GM21526 (cell line): ENCODE measurements around the gene LYSMD2.

Source experiments
- ATAC-seq: cut with Tn5 transposase; IDR thresholded peaks from one replicate; pipeline ENCODE4 v1.9.1; 2021; ENCODE audit warnings: moderate library complexity; ENCODE audit not compliant: unreplicated experiment, low FRiP score

Gene LYSMD2

DNA sequence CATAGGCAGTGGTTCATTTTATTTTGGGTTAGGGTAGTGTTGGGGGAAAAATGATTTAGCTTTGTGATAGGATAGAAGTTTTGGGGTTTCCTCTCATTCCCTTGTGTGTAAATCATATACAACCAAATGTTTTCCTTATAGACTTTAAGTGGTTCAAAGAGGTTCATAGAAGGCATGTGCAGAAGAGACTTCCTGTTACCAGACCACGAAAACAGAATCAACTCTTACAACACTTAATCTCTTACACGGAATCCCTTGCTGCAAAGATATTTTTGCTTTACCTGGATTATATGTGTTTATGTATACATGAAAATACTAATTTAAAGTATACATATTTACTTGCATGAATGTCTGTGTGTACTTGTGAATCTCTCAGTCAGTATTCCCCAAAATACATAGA lies 16.8 kb upstream of the LYSMD2 start:
- ATAC-seq, result no peak

DNA sequence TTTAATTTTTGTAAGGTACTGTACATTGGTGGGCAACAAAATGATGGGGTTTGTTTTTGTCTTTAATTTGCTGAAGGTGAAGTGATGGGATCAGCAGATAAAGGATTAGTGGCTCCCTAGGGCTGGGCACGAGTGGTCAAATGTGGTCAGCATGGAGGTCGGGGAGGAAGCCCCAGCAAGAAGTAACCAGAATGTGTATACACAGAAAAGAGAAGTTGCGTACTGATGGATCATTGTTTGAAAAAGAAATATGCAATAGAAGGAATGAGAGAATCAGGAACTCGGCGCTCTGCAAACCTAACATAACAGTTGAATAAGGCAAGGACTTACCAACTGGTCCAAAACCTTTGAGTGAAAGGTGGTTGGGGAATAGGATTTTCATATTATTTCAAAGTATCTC lies 15.4 kb upstream of the LYSMD2 start:
- no peak for ATAC-seq

DNA sequence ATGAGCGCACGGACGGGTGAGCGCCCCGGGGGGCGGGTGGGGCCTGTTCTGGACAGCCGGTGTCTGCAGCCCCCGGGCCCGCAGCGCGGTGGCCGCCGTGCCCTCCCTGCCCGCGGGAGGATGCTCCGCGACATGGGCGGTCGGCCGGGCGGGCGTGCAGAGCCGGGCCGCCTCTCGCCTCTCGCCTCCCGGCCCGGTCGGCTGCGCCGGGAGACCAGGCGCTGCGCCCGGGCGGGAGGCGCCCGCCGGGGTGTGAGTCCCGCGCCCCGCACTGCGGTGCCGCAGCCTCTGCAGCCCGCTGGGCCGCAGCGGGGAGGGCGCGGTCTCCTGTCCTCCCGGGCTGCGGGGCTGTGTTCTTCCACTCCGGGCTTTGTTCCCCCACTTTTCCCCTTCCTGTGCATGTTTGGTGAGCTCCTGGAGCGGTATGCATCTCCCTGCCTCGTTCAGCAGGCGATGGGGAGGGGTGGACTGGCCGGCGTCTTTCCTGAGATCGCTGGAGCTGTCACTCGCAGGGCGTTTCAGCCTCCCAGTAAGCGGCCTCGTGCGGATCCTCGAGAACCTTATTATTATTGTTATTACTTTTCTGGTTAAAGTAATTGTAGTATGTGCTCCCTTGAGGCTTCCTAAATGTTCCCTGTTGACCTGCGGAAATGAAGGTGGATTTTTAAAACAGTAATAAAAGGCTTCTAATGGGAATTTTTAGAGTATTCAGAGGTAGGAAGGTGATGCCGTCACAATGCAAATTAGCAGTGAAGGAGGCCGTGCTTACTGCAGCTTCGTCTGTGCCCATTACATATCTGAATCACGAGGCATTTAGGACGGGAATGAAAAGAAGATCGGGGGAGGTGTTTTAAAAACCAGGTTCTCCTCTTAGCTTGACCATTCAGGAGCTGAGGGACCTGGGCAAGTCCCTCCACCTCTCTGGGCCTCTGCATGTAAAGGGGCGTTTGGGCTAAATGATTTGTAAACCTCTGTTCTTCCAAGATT lies 14.5 kb upstream of the LYSMD2 start:
- peak; percentile 36 for ATAC-seq

DNA sequence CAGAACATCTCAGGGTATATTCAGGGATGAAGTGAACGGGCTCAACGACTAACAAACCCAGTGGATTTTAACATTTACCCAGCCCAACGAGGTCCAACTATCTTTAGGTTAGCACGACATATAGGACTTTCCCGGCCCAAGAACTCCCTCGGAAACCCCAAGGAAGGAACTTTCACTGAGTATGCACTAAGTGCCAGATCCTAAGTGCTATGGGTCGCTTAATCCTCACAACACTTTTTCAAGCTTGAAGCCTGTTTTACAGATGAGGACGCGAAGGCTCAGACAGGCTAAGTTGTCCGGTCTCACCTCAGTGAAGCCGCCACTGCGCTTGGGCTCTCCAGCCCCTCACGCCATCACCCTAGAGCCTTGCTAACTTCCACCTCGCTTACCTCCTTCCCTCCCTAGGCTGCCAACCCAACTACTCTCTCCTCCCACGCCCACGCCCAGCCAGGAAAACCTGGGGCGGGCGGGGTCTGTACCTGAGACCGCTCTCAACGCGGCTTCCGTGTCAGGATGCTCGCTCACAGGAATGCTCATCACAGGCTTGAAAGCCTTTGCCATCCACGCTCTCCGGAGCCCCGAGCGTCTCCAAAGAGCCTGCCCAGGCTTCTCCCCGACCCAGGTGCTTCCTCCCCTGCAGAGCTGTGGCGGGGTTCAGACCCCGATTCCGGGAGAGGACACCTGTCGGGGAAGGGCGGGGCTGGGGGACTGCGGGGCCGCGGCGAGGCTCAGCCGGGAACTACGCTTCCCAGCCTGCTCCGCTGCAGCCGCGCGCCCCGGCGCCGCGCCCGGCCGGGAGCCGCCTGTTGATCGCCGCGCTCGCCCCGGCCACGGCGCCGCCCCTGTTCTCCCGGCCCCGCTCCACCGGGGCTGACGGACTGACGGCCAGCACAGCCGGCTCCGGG lies 13.6 kb upstream of the LYSMD2 start, which contains the start of gene TMOD2:
TSS of gene TMOD2 (plus strand) at position 806 of the 905 bp plus-strand sequence. CDS start 14,845 bp downstream, outside the sequence.
- peak; percentile 60 for ATAC-seq

DNA sequence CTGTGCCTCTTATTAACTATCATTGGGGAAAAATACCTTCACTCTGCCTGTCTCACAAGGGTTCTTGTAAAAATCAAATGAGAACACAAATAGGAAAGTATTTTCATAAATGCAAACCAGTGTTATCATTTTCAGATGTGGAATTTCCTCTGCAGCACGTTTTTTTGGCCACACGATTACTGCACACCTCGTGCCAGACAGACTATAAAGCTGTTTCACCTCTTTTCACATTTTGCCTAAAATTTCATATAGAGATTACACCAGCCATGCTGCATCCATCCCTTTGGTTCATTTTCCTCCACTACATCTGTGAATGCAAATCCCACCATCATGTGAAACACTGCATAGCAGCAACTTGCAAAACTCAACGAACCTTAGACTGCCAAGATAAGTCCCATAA lies 12.7 kb upstream of the LYSMD2 start:
- ATAC-seq, result no peak

DNA sequence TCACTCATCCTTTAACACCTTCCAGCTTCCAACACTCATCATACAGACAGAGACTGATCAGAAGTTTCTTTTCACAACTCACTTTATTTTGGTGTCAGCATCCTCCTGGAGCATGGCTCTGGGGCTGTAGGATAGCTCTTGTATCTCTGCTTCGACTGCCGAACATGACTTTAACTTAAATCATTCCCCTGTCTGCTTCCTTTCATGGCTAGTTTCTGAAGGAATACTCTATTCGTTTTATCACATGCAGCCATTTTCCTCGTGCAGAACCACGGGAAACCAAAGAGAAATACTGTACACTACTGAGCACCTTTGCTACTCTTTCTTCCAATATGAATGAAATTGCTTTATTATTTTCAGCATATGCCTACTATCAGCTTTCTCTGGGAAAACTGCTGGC lies 11.9 kb upstream of the LYSMD2 start:
- ATAC-seq, result no peak

DNA sequence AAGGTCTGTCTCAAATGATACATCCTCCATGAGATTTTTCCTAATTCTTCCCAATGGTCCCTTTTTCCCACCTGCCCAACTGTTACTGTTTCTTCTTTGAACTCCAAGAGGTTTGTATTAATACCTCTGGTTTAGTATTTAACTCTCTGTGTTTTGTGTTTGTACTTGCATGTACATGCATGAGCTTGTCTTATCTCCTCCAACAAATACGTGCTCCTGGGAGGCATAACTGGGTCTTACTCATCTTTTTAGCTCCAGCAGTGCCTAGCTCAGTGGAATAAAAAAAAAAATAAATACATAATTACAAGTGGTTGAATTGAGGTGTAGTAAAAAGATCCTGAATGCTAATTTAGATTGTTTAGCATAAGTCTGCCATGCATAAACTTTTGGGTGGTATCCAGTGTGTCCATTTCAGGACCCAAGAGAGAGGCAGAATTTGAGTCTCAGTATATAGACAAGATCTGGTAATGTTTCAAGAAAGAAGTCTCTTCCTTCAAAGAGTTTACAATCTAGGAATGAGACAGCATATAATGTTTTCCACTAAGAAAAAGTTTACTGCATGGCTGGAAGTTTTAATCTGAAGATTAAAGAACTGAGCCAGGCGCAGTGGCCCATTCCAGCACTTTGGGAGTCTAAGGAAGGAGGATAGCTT lies 1.7 kb upstream of the LYSMD2 start:
- no peak for ATAC-seq

DNA sequence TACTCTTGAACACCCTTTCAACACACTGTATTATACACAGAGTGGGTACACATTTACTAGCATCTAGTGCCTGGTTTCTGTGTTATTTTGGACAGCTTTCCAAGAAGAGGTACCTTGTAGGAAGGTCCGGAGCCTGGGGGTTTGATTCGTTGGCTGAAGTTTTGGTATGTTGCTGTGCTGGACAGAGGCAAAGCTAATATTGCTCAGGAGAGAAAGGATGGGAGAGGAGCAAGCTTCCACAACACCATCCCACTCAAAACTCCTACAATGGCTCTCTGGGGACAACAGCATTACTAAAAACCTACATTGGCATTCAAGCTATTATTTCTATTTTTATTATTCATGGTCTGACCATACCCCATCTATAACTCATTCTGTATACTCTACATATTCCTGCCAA lies 1.1 kb upstream of the LYSMD2 start:
- no peak for ATAC-seq

DNA sequence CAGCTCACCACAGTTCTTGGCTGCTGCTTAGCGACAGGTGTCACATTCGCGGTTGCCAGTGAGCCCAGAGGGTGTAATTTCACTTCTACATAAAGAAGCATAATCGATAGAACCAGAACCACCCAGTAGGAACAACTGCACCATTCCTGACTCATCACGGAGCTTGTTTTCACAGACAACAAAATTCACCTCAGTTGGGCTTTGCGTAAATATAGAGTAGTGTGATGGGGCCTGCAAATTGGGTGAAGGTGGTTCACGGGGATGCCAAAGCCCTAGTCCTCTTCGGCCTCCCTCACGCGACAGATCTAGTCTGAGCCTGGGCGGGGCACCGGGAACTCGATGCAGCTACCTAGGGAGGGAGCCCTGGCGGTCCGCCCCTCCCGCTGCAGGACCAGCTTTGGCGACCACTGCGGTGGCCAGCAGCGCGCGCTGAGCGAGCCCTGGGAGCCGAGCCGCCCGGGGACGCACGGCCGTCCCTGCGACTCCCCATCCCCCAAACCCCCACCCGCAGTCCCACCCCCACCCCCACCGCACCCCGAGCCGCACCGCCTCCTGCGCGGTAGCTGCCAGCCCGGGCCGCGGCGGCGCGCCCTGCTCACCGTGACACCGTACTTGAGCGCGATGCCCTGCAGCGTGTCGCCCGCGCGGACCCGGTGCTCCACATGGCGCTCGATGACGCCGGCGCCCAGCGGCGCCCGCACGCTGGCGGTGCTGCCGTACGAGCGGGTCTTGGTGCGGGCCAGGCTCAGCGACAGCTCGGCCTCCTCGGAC lies 519 bp downstream of the LYSMD2 start:
- peak; percentile 35 for ATAC-seq

DNA sequence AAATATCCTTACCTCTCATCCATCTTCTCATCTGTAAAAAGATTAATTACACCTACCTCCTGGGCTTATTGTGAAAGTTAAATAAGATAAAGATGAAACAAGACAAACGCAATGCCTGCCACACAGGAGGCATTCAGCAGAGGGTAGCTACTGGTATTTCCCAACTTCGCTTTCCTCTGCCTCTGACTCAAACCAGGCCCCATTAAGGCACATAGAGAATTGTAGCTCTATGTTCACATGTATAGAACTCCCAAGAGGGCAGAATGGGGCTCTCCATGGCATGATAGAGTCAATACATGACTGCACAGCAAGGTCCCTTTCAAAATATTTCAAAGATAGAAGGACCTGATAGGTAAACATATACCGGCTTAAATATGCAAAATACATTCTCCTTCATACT lies 1.4 kb downstream of the LYSMD2 start:
- ATAC-seq, result no peak

DNA sequence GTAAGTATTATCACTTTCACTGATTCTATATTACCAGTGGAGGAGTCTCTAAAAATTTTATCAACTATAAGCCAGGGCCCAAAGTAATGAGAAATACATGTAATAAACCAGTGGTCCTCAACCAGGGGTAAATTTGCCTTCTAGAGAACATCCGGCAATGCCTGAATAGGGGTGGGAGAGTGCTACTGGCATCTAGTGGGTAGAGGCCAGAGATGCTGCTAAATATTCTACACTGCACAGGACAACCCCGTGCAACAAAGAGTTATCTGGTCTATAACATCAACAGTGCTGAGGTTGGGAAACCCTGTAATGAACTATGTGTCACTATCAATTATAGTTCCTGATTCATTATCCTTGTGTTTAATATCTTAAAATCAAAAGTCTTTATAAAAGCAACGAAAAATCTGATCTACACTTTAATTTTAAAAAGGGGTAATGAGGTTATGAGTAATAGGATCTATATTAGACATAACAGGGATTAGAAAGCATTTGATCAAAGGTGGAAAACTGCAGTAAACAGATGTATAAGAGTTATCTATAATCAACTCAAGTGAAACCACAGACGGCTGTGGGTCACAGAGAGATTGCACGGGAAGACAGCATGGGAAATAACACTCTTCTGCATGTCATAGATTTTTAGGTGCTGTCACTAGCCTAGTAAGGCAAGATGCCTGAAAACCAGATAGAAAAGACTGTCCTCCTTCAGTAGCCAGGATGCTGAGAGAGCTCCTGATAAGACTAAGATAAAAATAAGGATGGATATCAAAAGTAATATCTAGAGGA lies 2.0 kb downstream of the LYSMD2 start:
- ATAC-seq, result no peak

DNA sequence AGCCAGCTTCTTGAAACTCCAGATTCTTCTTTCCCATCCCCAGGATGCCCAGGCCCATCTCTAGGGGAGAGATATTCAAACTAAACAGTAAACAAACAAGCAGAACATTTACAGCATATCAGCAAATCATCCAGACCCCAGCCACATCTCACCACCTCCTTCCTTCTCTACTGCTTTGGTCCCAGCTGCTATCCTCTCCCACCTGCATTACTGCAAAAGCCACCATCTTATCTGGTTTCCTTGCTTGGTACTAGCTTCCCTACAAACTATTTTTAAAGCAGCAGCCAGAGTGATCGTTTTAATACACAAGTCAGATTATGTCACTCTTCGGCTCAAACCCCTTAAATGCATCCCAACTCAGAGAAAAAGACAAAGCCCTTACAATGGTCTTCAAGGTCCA lies 4.8 kb downstream of the LYSMD2 start:
- no peak for ATAC-seq

DNA sequence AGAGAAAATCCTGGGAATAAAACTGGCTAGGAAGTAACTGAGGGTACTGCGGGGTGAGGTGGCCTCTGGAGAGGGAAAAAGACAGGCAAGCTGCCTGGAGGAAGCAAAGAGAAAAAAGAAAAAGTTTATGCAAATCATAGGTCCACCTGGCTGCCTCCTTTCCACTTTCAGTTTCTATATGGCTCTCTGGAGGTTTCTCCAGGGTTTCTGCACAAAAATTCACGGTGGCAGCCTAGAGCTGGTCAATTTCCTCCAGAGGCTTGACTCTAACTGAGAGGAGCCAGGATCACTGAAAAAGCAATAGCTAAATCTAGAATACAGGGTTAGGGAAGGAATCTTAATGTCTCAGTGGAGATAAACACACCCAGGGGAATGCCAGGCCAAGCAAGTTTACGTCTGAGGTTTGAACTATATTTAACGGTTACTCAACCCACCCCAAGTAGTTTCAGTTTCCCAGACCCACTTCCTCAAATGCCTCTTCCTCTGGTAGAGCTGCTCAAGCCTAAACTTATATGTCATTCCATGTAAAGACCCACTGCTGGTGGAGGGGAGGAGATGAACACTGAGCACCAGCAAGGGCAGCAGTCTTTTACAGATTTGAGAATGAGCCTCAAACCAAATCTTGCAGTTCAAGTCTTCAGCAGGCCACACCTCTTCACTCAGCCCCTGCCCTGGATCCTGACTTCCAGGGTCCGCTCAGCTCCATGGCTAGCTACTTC lies 5.7 kb downstream of the LYSMD2 start:
- ATAC-seq, result peak; percentile 46

DNA sequence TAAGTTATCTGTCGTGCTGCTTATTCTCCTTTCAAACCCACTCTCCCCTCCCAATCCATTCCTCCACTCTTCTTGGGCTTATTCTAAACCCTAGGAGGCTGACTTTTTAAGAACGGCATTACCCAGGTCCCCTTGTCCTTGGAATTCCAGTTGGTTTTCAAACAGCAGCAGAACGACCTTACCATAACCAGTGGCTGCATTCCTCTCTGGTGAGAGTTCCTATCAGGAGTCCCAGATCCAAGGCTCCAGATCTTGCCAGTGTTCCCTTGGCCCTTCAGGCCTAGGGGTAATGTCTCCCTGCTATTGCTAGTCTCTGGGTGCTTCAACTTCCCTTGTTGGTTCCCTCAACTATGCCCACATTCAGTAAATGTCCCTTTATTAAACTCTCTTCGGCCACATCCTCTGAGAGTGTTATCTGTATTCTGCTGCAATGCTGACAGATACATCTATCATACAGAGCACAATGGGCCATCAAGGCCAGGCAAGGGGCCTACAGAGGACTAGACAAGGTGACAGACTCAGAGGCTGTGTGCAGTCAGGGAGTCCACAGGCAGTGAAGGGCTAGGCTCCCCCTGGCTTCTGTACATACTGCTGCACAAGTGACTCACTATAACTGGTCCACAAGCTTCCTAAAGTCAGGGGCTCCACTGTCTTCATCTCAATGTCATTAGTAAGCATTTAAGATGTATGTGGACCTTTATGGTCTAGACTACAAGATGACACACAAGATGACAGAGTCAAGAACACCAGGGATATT lies 10.1 kb downstream of the LYSMD2 start:
- no peak for ATAC-seq

DNA sequence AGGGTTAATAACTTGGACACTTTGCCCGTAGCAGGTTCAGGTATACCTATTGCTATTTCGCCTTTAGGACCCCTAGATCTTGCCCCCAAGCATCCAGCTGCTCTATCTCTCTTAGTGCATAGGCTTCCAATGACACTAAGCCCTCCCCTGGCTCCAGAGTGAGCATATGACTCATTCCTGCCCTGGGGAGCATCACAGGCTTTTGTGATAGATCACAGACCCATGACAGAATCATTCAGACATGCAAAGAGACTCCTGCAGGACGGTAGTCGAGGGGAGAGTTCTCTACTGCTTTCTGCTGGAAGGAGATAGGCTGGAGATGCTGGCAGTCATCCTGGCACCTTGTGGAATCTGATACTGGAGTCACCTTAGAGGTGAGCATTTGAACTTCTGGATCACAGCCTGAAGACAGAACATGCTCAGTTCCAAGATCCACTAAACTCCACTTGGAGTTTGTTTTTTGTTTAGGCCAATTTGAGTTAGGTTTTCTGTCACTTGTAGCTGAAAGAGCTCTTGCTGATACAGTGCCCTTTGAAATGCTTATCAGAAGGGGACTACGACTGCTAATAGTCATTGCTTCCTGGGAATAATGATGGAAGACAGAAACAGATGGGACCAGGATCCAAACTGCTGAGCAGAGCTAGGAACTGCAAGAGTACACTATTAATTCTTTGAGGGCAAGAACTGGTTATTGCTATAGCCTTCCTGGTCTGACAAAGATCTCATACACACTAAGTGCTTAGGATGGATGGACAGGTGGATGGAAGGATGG lies 11.0 kb downstream of the LYSMD2 start:
- ATAC-seq, result no peak

DNA sequence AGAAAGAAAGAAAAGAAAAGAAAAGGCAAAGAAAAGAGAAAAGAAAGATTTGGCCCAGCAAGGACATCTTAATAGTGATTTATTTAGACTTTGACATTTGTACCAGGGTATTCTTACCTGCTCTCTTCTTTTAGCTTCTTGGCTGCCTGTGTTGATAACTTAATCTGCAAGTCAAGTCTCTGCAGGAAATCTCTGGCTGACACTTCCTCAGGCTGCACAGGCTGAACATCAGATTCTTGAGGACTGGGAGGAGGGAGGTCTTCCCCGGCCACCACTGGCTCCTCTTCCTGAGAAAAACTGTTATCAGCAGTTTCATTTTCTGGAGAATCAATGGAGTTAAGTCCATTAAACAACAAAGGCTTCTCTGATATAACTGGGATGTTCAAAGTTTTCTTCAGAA lies 12.8 kb downstream of the LYSMD2 start:
- no peak for ATAC-seq

DNA sequence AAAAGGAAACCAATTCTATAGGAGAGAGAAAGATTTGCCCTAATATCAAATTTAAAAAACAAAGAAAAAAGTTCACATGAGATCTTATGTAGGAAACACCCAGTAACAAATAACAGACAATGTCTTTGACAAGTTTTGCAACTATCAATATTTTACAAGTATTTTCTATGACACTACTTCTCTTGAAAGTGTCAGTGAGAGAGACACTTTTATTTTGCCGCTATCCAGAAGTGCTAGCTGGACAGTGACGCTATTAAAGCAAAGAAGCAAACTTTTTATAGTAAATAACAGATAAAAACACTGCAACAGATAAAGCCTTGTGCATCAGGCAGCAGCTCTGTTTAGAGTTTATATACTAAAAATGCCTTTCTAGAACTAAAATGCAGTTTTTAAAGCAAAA lies 13.3 kb downstream of the LYSMD2 start:
- no peak for ATAC-seq
